Astrocyte (in vitro differentiated cells and primary cell): Measurements from ENCODE around the gene EGF. TPM values are rescaled to one million over a fixed set of nuclear protein-coding genes. Genes with fewer than 3 reads are reported as not detected.

Source experiments
- DNase-seq: peaks from one replicate; pipeline ENCODE4 v3.0.0-alpha.2; 2010; ENCODE audit warnings: low read depth
- FAIRE-seq: peaks from 2 replicates; lab custom pipeline; 2011; peaks lifted over from hg19 to GRCh38; lab: Jason Lieb, UNC
- H2AFZ ChIP-seq: 2 replicates; pipeline ENCODE4 v1.6.0; 2012; ENCODE audit warnings: low read depth, low read length, inconsistent platforms
- H3K27ac ChIP-seq: 2 replicates; pipeline ENCODE4 v1.5.1; 2011; ENCODE audit warnings: low read depth, low read length, inconsistent platforms
- H3K27me3 ChIP-seq: 2 replicates; pipeline ENCODE4 v1.6.0; 2011; ENCODE audit warnings: low read length, inconsistent platforms; ENCODE audit not compliant: insufficient read depth
- H3K36me3 ChIP-seq: 2 replicates; pipeline ENCODE4 v1.5.1; 2011; ENCODE audit warnings: low read length, inconsistent platforms; ENCODE audit not compliant: insufficient read depth
- H3K4me1 ChIP-seq: 2 replicates; pipeline ENCODE4 v1.5.1; 2011; ENCODE audit warnings: low read length, inconsistent platforms; ENCODE audit not compliant: insufficient read depth
- H3K4me2 ChIP-seq: 2 replicates; pipeline ENCODE4 v1.6.0; 2012; ENCODE audit warnings: low read length, inconsistent platforms
- H3K4me3 ChIP-seq: 2 replicates; pipeline ENCODE4 v1.5.1; 2011; ENCODE audit warnings: low read depth, mild to moderate bottlenecking, low read length, inconsistent platforms; ENCODE audit not compliant: insufficient read depth
- H3K79me2 ChIP-seq: 2 replicates; pipeline ENCODE4 v1.6.0; 2012; ENCODE audit warnings: mild to moderate bottlenecking, low read length, inconsistent platforms; ENCODE audit not compliant: insufficient read depth
- H3K9ac ChIP-seq: 2 replicates; pipeline ENCODE4 v1.6.0; 2012; ENCODE audit warnings: mild to moderate bottlenecking, low read length, inconsistent platforms
- H3K9me3 ChIP-seq: 2 replicates; pipeline ENCODE4 v1.5.1; 2012; ENCODE audit warnings: low read depth, mild to moderate bottlenecking, low read length, inconsistent platforms; ENCODE audit not compliant: insufficient read depth
- H4K20me1 ChIP-seq: 2 replicates; pipeline ENCODE4 v1.6.0; 2012; ENCODE audit warnings: low read length, inconsistent platforms; ENCODE audit not compliant: insufficient read depth
- H3K27ac Mint-ChIP-seq: one replicate; pipeline ENCODE4 v1.8.0; 2021; ENCODE audit warnings: mild to moderate bottlenecking, mixed read lengths; ENCODE audit not compliant: unreplicated experiment
- H3K27me3 Mint-ChIP-seq: one replicate; pipeline ENCODE4 v1.8.0; 2021; ENCODE audit warnings: low read depth, mixed read lengths; ENCODE audit not compliant: unreplicated experiment
- H3K36me3 Mint-ChIP-seq: one replicate; pipeline ENCODE4 v1.8.0; 2021; ENCODE audit warnings: low read depth, mixed read lengths; ENCODE audit not compliant: unreplicated experiment
- H3K4me1 Mint-ChIP-seq: one replicate; pipeline ENCODE4 v1.8.0; 2021; ENCODE audit warnings: low read depth, mixed read lengths; ENCODE audit not compliant: unreplicated experiment
- H3K4me3 Mint-ChIP-seq: one replicate; pipeline ENCODE4 v1.8.0; 2021; ENCODE audit warnings: mild to moderate bottlenecking, moderate library complexity, mixed read lengths; ENCODE audit not compliant: unreplicated experiment
- H3K9me3 Mint-ChIP-seq: one replicate; pipeline ENCODE4 v1.8.0; 2021; ENCODE audit warnings: mild to moderate bottlenecking, mixed read lengths; ENCODE audit not compliant: unreplicated experiment
- CTCF ChIP-seq: IDR thresholded peaks from 2 replicates; pipeline ENCODE4 v1.5.1; 2011; ENCODE audit warnings: low read depth, mild to moderate bottlenecking, inconsistent platforms, low read length, moderate library complexity; ENCODE audit not compliant: insufficient read depth
- EZH2 ChIP-seq: IDR thresholded peaks from 2 replicates; pipeline ENCODE4 v1.6.1; 2012; ENCODE audit warnings: mild to moderate bottlenecking, low read length, inconsistent platforms; ENCODE audit not compliant: insufficient read depth
- total RNA-seq: library from RNA; stranded (reverse); gene quantifications from 2 replicates; pipeline ENCODE4 v1.2.1, GENCODE V29; 2021

Gene EGF
- total RNA-seq, 1 donor from 2014 or later, result 22.9 TPM

GRCh38 chr4:109908731-109909130, 4.0 kb upstream of the EGF start:
- FAIRE-seq, result no peak
- Histone ChIP-seq H3K4me2 (no peak overlapping the region), H3K4me3 (no peak overlapping the region), H3K36me3 (no peaks in the 10 kb centered on the region), H3K9me3 (no peaks in the 10 kb centered on the region), H2AFZ (no peak overlapping the region), H3K27ac (no peak overlapping the region), H3K4me1 (peaks cover 6% of the 10 kb centered on the region), H4K20me1 (no peaks in the 10 kb centered on the region), H3K27me3 (no peaks in the 10 kb centered on the region), H3K79me2 (no peaks in the 10 kb centered on the region), H3K9ac (no peak overlapping the region)
- Mint-ChIP-seq H3K27ac (no peak overlapping the region), H3K4me1 (peaks cover 11% of the 10 kb centered on the region), H3K36me3 (no peaks in the 10 kb centered on the region), H3K27me3 (no peaks in the 10 kb centered on the region), H3K4me3 (no peak overlapping the region), H3K9me3 (peaks cover 2% of the 10 kb centered on the region)
- DNase-seq, result no peak
- no peak for TF ChIP-seq CTCF
- no peak for TF ChIP-seq EZH2

- Mint-ChIP-seq H3K4me3 (no peak overlapping the region), H3K27me3 (no peaks in the 10 kb centered on the region), H3K4me1 (peaks cover 11% of the 10 kb centered on the region), H3K9me3 (peaks cover 2% of the 10 kb centered on the region), H3K27ac (no peak overlapping the region), H3K36me3 (no peaks in the 10 kb centered on the region)
- Histone ChIP-seq H3K9me3 (no peaks in the 10 kb centered on the region), H3K36me3 (no peaks in the 10 kb centered on the region), H4K20me1 (no peaks in the 10 kb centered on the region), H3K4me2 (no peak overlapping the region), H3K27ac (no peak overlapping the region), H3K27me3 (no peaks in the 10 kb centered on the region), H3K4me3 (no peak overlapping the region), H3K79me2 (no peaks in the 10 kb centered on the region), H2AFZ (no peak overlapping the region), H3K9ac (no peak overlapping the region), H3K4me1 (peaks cover 6% of the 10 kb centered on the region)
- DNase-seq (no peak), FAIRE-seq (no peak)
- TF ChIP-seq CTCF (no peak), EZH2 (no peak)
Measured at GRCh38 chr4:109910256-109910655, 2.4 kb upstream of the EGF start.

- Histone ChIP-seq H3K79me2 (no peaks in the 10 kb centered on the region), H3K27ac (no peak overlapping the region), H3K27me3 (no peaks in the 10 kb centered on the region), H3K9me3 (no peaks in the 10 kb centered on the region), H3K4me1 (peaks cover 6% of the 10 kb centered on the region), H4K20me1 (no peaks in the 10 kb centered on the region), H2AFZ (no peak overlapping the region), H3K36me3 (no peaks in the 10 kb centered on the region), H3K9ac (no peak overlapping the region), H3K4me3 (no peak overlapping the region), H3K4me2 (peak overlapping the region; percentile 84)
- DNase-seq (no peak), FAIRE-seq (no peak)
- no peaks in the 10 kb centered on the region for H3K9me3 Mint-ChIP-seq
- no peaks in the 10 kb centered on the region for H3K27me3 Mint-ChIP-seq
- TF ChIP-seq CTCF (no peak), EZH2 (no peak)
- no peak overlapping the region for H3K27ac Mint-ChIP-seq
- H3K36me3 Mint-ChIP-seq, result no peaks in the 10 kb centered on the region
- peak overlapping the region; percentile 7 for H3K4me3 Mint-ChIP-seq
- H3K4me1 Mint-ChIP-seq, result peaks cover 19% of the 10 kb centered on the region
Measured at GRCh38 chr4:109913596-109914241, 1.0 kb downstream of the EGF start.
